ENCODE measurements around the gene ZNF524.

Gene ZNF524

GRCh38 chr19:55623561-55623960 lies 23.5 kb downstream of the ZNF524 start:
- DNase-seq (ENCODE audit: low read depth in 1 of 2, low spot score in 1 of 2) = no peak
- Histone ChIP-seq H3K27me3 (ENCODE audit: insufficient read depth, poor library complexity, severe bottlenecking) (no peaks in the 10 kb centered on the region), H3K27ac (replicated peaks) (peak overlapping the region; percentile 15), H3K4me3 (replicated peaks; ENCODE audit: insufficient read depth, low read length) (peak overlapping the region; percentile 20; the same call in 1 of the 2 replicates)
- no peak for TF ChIP-seq CTCF (IDR thresholded peaks at IDR 0.05; ENCODE audit: insufficient read depth, low read length)
- TF ChIP-seq GABPA (IDR thresholded peaks at IDR 0.05; ENCODE audit: low read depth) = no peak
- TF ChIP-seq POLR2AphosphoS5 (IDR thresholded peaks at IDR 0.05; ENCODE audit: low read depth) = no peak
- no peak for TF ChIP-seq SPI1 (IDR thresholded peaks at IDR 0.05; ENCODE audit: borderline replicate concordance, low read depth)
- no peak for TF ChIP-seq REST (IDR thresholded peaks at IDR 0.05; ENCODE audit: insufficient replicate concordance, low read depth)

- Histone ChIP-seq H3K27ac (replicated peaks) (peak within 1 kb of the TSS; percentile 82), H3K4me3 (replicated peaks; ENCODE audit: insufficient read depth, low read length) (peak within 1 kb of the TSS; percentile 46), H3K27me3 (ENCODE audit: insufficient read depth, poor library complexity, severe bottlenecking) (no peaks in the 10 kb centered on the region)
- DNase-seq (ENCODE audit: low read depth in 1 of 2, low spot score in 1 of 2) = peak; percentile 84 to 88
- TF ChIP-seq CTCF (IDR thresholded peaks at IDR 0.05; ENCODE audit: insufficient read depth, low read length) (no peak), GABPA (IDR thresholded peaks at IDR 0.05; ENCODE audit: low read depth) (no peak), REST (IDR thresholded peaks at IDR 0.05; ENCODE audit: insufficient replicate concordance, low read depth) (peak; percentile 67), SPI1 (IDR thresholded peaks at IDR 0.05; ENCODE audit: borderline replicate concordance, low read depth) (no peak), POLR2AphosphoS5 (IDR thresholded peaks at IDR 0.05; ENCODE audit: low read depth) (peak; percentile 56; the same call in 1 of the 2 replicates)
Observed at GRCh38 chr19:55624109-55625003, 24.3 kb downstream of the ZNF524 start, which contains the start of gene ZNF784. ZNF784 (minus strand) TSS chr19:55624566; CDS start chr19:55624561, 5 bp downstream.

- Histone ChIP-seq H3K27me3 (ENCODE audit: insufficient read depth, poor library complexity, severe bottlenecking) (no peaks in the 10 kb centered on the region), H3K4me3 (replicated peaks; ENCODE audit: insufficient read depth, low read length) (peak overlapping the region; percentile 46), H3K27ac (replicated peaks) (peak overlapping the region; percentile 82)
- TF ChIP-seq REST (IDR thresholded peaks at IDR 0.05; ENCODE audit: insufficient replicate concordance, low read depth) (no peak), POLR2AphosphoS5 (IDR thresholded peaks at IDR 0.05; ENCODE audit: low read depth) (no peak), CTCF (IDR thresholded peaks at IDR 0.05; ENCODE audit: insufficient read depth, low read length) (no peak), GABPA (IDR thresholded peaks at IDR 0.05; ENCODE audit: low read depth) (no peak), SPI1 (IDR thresholded peaks at IDR 0.05; ENCODE audit: borderline replicate concordance, low read depth) (no peak)
- no peak for DNase-seq (ENCODE audit: low read depth in 1 of 2, low spot score in 1 of 2)
Observed at GRCh38 chr19:55625004-55625326, 24.9 kb downstream of the ZNF524 start.
